CD4-positive, alpha-beta T cell (primary cell): Measurements from ENCODE around the gene PLEKHG2. TPM values are rescaled to one million over a fixed set of nuclear protein-coding genes. Genes with fewer than 3 reads are reported as not detected.

Source experiments
- ATAC-seq: fragments of 200-7000 bp; cut with Tn5 transposase; one replicate; pipeline ENCODE4 v1.10.0; 2022; ENCODE audit warnings: mild to moderate bottlenecking; ENCODE audit not compliant: poor library complexity
- CTCF ChIA-PET: fragments of 350-600 bp; sonication (Branson Sonifier 250); formaldehyde crosslinking; loops from one replicate; lab custom pipeline; 2021; ENCODE audit warnings: antibody characterized with exemption, inconsistent platforms; lab: Charles Lee
- POLR2A ChIA-PET: fragments of 350-600 bp; sonication (Branson Sonifier 250); formaldehyde crosslinking; loops from one replicate; lab custom pipeline; 2021; ENCODE audit warnings: antibody characterized with exemption, inconsistent platforms; lab: Charles Lee
- DNase-seq, 14 experiments: peaks; one replicate each; pipeline ENCODE4 v3.0.0-alpha.2; 2013 to 2020; ENCODE audit warnings: mixed read lengths in 2 of 14
- H3K27ac ChIP-seq, 2 donors: one replicate each; pipeline versions ENCODE4 v1.5.1 to v1.7.0; 2013; ENCODE audit warnings: low read length in 2 of 2, low read depth in 1 of 2, mild to moderate bottlenecking in 1 of 2
- H3K27me3 ChIP-seq, 2 experiments: 1 replicate in 1 of 2; 2 replicates in 1 of 2; pipeline versions ENCODE4 v1.6.1 to v1.7.0; 2013; ENCODE audit warnings: low read length in 2 of 2, control low read depth in 1 of 2, mild to moderate bottlenecking in 1 of 2, moderate library complexity in 1 of 2; ENCODE audit not compliant: insufficient read depth in 2 of 2, control insufficient read depth in 1 of 2
- H3K36me3 ChIP-seq: one replicate; pipeline ENCODE4 v1.6.1; 2013; ENCODE audit warnings: low read length, control low read depth; ENCODE audit not compliant: insufficient read depth
- H3K4me1 ChIP-seq: one replicate; pipeline ENCODE4 v1.6.1; 2013; ENCODE audit warnings: low read length, control low read depth; ENCODE audit not compliant: insufficient read depth
- H3K4me3 ChIP-seq: one replicate; pipeline ENCODE4 v1.5.1; 2013; ENCODE audit warnings: mild to moderate bottlenecking, low read length, moderate library complexity
- H3K9me3 ChIP-seq, 2 experiments: 1 replicate in 1 of 2; 2 replicates in 1 of 2; pipeline versions ENCODE4 v1.6.1 to v1.7.0; 2013; ENCODE audit warnings: low read length in 2 of 2, mild to moderate bottlenecking in 2 of 2, control low read depth in 1 of 2, moderate library complexity in 1 of 2; ENCODE audit not compliant: control insufficient read depth in 1 of 2, insufficient read depth in 1 of 2
- H3K27ac Mint-ChIP-seq: one replicate; pipeline ENCODE4 v1.8.0; 2020; ENCODE audit warnings: mixed read lengths
- H3K27me3 Mint-ChIP-seq: one replicate; pipeline ENCODE4 v1.8.0; 2021; ENCODE audit warnings: mixed read lengths
- H3K36me3 Mint-ChIP-seq: one replicate; pipeline ENCODE4 v1.8.0; 2021; ENCODE audit warnings: low read depth, mixed read lengths
- H3K4me1 Mint-ChIP-seq: one replicate; pipeline ENCODE4 v1.8.0; 2021; ENCODE audit warnings: low read depth, mixed read lengths
- H3K4me3 Mint-ChIP-seq: one replicate; pipeline ENCODE4 v1.8.0; 2020; ENCODE audit warnings: mild to moderate bottlenecking, mixed read lengths
- H3K9me3 Mint-ChIP-seq: one replicate; pipeline ENCODE4 v1.8.0; 2020; ENCODE audit warnings: mixed read lengths
- intact Hi-C, 2 experiments: fragments of 100-400 bp; cut with DNase I in 1 of 2; cut with micrococcal nuclease in 1 of 2; formaldehyde crosslinking; loops; one replicate each; pipeline versions ENCODE4 v1.15.1 to v1.9.0; 2023 to 2025; cut with DNase I, micrococcal nuclease
- total RNA-seq, 174 experiments: library from RNA in 2 of 174; stranded (reverse) in 2 of 174; gene quantifications; one replicate each; pipeline ENCODE4 v1.2.3 and lab custom pipeline; 2021 to 2026
- TF ChIP-seq, protein P1 (sequence below): fragments of 200-600 bp; IDR thresholded peaks from one replicate; pipeline ENCODE4 v1.8.0; 2022; ENCODE audit warnings: antibody characterized with exemption, mild to moderate bottlenecking

PLEKHG2 gene
- total RNA-seq, 2 experiments from 2014 or later = 80.6 to 81.4 TPM

DNA sequence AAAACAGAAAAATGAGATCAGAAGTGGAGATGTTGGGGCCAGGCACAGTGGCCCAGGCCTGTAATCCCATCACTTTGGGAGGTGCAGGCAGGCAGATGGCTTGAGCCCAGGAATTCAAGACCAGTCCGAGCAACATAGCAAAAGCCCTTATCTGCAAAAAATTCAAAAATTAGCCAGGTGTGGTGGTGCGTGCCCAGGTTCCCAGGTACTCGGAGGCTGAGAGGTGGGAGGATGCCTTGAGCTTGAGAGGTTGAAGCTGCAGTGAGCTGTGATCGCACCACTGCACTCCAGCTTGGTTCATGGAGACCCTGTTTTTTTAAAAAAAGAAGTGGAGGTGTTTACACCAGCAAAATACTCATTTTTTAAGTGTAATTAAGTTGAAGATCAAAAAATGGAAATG lies 12.4 kb upstream of the PLEKHG2 start:
- TF ChIP-seq, protein P1, sequence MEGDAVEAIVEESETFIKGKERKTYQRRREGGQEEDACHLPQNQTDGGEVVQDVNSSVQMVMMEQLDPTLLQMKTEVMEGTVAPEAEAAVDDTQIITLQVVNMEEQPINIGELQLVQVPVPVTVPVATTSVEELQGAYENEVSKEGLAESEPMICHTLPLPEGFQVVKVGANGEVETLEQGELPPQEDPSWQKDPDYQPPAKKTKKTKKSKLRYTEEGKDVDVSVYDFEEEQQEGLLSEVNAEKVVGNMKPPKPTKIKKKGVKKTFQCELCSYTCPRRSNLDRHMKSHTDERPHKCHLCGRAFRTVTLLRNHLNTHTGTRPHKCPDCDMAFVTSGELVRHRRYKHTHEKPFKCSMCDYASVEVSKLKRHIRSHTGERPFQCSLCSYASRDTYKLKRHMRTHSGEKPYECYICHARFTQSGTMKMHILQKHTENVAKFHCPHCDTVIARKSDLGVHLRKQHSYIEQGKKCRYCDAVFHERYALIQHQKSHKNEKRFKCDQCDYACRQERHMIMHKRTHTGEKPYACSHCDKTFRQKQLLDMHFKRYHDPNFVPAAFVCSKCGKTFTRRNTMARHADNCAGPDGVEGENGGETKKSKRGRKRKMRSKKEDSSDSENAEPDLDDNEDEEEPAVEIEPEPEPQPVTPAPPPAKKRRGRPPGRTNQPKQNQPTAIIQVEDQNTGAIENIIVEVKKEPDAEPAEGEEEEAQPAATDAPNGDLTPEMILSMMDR = no peak
- intact Hi-C loops = no loop called here
- ChIA-PET POLR2A (interaction anchor here (0.7 to 5.5 kb wide), 4 partner anchors 8 to 36 kb away, joined by 3 to 126 read pairs (median 71); partner anchors contain the start of genes PLEKHG2, RPS16 and ZFP36), CTCF (interaction anchor here (1.0 to 4.2 kb wide), 2 partner anchors 12 to 58 kb away, joined by 3 to 102 read pairs; partner anchors contain the start of genes PLEKHG2 and SAMD4B)
- no peak for ATAC-seq
- Histone ChIP-seq H3K27ac (peak overlapping the region in 1 of 2 donors; percentile 100), H3K9me3 (no peaks in the 10 kb centered on the region), H3K27me3 (no peaks in the 10 kb centered on the region), H3K4me1 (peaks cover 80% of the 10 kb centered on the region), H3K4me3 (no peak overlapping the region), H3K36me3 (peaks cover 24% of the 10 kb centered on the region)
- peak overlapping the region; percentile 98 for H3K27ac Mint-ChIP-seq
- H3K36me3 Mint-ChIP-seq = peaks cover 38% of the 10 kb centered on the region
- H3K27me3 Mint-ChIP-seq = no peaks in the 10 kb centered on the region
- H3K4me3 Mint-ChIP-seq = peak overlapping the region; percentile 74
- H3K4me1 Mint-ChIP-seq = peaks cover 54% of the 10 kb centered on the region
- H3K9me3 Mint-ChIP-seq = no peaks in the 10 kb centered on the region
- no peak for DNase-seq

DNA sequence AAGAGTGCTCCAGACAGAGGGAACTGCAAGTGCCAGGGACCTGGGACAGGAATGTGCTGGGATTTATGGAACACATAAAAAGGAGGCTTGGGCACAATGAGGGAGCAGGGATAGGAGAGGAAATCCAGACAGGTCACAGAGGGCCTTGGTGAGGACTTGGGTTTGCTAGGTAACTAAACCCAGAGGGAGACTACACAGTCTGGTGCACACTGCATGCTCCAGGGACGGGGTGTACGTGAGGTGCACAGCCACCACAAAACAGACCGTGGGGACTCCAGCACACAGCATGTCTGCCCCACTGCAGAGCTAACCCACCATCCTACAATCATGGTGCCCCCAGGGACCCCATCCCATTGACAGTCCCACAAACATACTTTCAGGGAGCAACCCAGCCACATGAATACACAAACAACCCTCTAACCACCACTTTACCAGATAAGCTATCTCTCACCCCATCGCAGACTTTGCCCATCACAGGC lies 11.4 kb upstream of the PLEKHG2 start:
- peak overlapping the region; percentile 73 for H3K4me3 ChIP-seq
- H3K27ac ChIP-seq = peak overlapping the region; percentile 100
- ATAC-seq (peak; percentile 9), DNase-seq (no peak)
- peak overlapping the region; percentile 98 for H3K27ac Mint-ChIP-seq
- H3K4me1 ChIP-seq = peaks cover 90% of the 10 kb centered on the region
- peaks cover 64% of the 10 kb centered on the region for H3K4me1 Mint-ChIP-seq
- H3K36me3 Mint-ChIP-seq = peaks cover 30% of the 10 kb centered on the region
- H3K9me3 ChIP-seq = no peaks in the 10 kb centered on the region
- TF ChIP-seq, protein P1 = no peak
- H3K27me3 Mint-ChIP-seq = no peaks in the 10 kb centered on the region
- ChIA-PET POLR2A (interaction anchor here (0.5 to 9.4 kb wide), 8 partner anchors 7 to 559 kb away, joined by 3 to 144 read pairs (median 22); partner anchors contain the start of genes GMFG, MED29, PAF1 and PLEKHG2), CTCF (interaction anchor here (1.3 to 2.3 kb wide), 2 partner anchors 11 to 34 kb away, joined by 4 to 40 read pairs; partner anchors contain the start of genes PLEKHG2 and RPS16)
- H3K36me3 ChIP-seq = peaks cover 16% of the 10 kb centered on the region
- H3K4me3 Mint-ChIP-seq = peak overlapping the region; percentile 89
- H3K9me3 Mint-ChIP-seq = no peaks in the 10 kb centered on the region
- intact Hi-C loops = loop anchor here in 1 of 2 experiments (1.0 kb wide), 2 partner anchors 11 kb away; partner anchors contain the start of gene PLEKHG2
- H3K27me3 ChIP-seq = no peaks in the 10 kb centered on the region

DNA sequence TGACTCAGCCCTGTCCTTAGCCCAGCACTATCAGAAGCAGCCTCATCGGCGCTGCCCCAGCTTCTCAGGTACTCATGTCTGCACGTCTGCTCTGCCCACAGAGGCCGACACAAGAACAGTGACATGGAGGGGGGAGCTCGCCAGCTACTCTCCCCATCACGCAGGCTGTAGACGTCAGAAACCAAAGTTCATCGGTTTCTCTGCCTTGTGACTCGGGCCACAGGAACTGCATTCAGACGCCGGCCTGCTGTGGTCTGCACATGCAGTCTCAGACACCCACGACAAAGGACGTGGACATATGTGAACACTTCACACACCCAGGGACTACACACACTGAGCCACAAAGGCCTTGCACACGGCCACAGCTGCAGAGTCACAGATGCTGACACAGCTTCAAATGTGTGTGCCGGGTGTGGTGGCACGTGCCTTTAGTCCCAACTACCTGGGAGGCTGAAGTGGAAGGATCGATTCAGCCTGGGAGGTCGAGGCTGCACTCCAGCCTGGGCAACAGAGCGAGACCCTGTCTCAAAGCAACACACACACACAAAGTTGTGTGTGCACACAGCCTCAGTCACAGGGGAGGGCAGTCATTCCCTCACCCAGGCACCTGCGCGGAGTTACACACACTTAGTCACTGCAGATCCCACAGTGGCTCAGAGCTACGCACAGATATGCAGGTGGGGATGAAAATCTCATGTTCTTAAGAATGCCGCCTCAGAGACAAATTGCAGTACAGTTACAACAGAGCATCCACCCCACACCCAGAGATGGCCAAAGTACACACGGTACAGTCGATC lies 10.7 kb upstream of the PLEKHG2 start:
- TF ChIP-seq, protein P1 = no peak
- H3K4me3 Mint-ChIP-seq = peak overlapping the region; percentile 89
- Histone ChIP-seq H3K9me3 (no peaks in the 10 kb centered on the region), H3K4me3 (peak overlapping the region; percentile 73), H3K27me3 (no peaks in the 10 kb centered on the region), H3K36me3 (peaks cover 13% of the 10 kb centered on the region), H3K4me1 (peaks cover 93% of the 10 kb centered on the region), H3K27ac (peak overlapping the region; percentile 100)
- H3K27ac Mint-ChIP-seq = peak overlapping the region; percentile 98
- peaks cover 68% of the 10 kb centered on the region for H3K4me1 Mint-ChIP-seq
- no peaks in the 10 kb centered on the region for H3K9me3 Mint-ChIP-seq
- CTCF ChIA-PET = interaction anchor here (1.3 to 2.3 kb wide), 2 partner anchors 10 to 34 kb away, joined by 4 to 40 read pairs; partner anchors contain the start of genes PLEKHG2 and RPS16
- peaks cover 36% of the 10 kb centered on the region for H3K36me3 Mint-ChIP-seq
- H3K27me3 Mint-ChIP-seq = no peaks in the 10 kb centered on the region
- ATAC-seq (peak; percentile 58), DNase-seq (peak; percentile 71 to 98 (median 84))
- intact Hi-C loops = loop anchor here in 1 of 2 experiments (1.0 kb wide), 2 partner anchors 11 kb away; partner anchors contain the start of gene PLEKHG2
- POLR2A ChIA-PET = interaction anchor here (0.5 to 9.4 kb wide), 10 partner anchors 6 to 560 kb away, joined by 3 to 144 read pairs (median 10); partner anchors contain the start of genes GMFG, MED29, PAF1 and PLEKHG2
